HG03097 (cell line): ENCODE results near the gene AUNIP.

Source experiments
- ATAC-seq: cut with Tn5 transposase; IDR thresholded peaks from one replicate; pipeline ENCODE4 v1.9.1; 2021; ENCODE audit not compliant: unreplicated experiment, low FRiP score

Gene AUNIP

DNA sequence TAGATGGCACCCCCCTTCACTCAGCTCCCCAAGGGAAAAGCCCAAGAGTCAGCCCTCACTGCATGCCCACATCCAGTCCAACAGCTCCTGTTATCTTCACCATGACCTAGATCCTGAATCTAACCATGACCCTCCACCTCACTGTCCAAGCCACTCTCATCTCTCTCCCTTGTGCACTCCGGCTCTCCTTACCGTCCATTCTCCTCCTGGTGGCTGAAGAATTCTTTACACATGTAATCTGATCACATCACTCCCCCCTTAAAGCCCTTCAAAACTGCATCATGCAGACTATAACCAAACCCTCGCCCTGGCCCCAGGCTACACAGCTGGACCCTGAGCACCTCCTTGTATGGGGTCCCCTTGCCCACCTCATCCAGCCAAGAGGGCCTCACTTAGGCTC, 30.2 kb upstream of the AUNIP start:
- no peak for ATAC-seq

DNA sequence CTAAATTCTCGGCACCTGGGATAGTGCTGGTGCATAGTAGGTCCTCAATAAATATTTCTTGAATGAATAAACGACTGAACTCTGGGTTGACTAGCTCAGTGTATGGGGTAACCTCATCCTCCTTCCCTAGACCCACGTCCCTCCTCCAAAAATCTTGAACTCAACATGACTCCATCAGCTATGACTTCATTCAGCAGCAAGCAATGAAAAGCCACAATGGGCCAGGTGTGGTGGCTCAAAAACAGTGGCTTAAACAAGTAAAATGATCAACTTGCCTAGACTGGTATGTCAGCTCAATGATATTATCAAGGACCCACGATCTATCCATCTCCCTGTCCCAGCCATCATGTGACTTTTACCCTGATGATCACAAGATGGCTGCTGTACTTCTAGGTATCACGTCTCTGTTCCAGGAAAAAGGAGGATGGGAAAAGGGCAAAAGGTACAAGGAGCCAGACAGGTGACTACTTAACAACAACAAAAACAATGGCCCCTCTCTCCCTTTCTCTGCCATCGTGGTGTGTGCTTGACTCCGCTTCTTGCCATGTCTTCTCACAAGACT, 29.2 kb upstream of the AUNIP start:
- no peak for ATAC-seq

DNA sequence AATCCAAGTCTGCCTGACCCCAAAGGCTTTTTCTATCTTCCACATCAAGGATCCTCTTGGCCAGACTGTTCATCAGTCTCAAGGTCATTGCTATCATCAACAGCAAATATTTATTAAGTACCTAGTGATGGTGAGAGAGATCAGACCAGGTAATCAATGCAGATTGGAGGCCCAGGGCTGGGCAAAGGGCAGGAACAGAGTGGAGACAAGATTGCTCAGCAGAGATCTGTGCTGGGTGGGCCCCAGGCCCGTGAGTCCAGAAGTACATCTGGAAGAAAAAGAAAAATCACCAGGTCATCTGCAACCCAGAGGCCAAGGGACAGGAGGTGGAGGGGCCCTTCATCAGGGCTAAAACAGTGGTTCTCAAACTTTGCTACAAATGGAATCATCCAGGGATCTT, 26.3 kb upstream of the AUNIP start:
- ATAC-seq, result no peak

DNA sequence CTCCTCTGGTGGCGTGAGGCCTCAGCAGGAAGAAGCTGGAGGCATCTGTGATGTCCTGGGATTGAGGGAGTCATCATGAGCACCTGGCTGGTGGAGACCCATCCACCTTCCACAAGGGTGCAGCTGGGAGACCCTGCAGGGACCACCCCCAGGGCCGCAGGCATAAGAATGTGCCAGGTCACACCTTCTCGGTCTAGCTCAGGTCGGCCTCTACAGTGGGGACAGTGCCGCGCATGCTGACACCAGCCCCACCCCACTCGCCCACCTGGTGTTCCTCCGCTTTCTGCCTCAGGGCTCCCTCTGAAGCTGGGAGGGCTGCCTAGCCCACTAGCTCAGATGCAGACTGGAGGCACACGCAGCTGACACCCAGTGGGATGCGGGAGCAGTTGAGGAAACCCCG, 22.0 kb upstream of the AUNIP start:
- no peak for ATAC-seq

DNA sequence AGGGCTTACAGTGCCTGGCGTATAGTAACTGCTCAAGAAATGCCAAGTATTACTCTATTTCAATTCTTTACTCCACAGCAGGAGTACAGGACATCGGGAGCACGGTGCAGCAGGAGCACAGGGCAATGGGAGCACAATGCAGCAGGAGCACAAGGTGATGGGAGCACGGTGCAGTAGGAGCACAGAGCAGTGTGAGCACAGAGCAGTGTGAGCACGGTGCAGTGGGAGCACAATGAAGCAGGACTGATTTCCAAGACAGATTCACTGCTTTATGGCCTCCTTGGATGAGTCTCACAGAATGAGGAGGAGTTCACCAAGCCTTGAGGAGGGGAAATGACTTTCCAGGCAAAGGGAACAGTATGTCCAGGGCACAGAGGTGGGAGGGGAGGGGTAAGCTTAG, 21.3 kb upstream of the AUNIP start:
- ATAC-seq, result no peak

DNA sequence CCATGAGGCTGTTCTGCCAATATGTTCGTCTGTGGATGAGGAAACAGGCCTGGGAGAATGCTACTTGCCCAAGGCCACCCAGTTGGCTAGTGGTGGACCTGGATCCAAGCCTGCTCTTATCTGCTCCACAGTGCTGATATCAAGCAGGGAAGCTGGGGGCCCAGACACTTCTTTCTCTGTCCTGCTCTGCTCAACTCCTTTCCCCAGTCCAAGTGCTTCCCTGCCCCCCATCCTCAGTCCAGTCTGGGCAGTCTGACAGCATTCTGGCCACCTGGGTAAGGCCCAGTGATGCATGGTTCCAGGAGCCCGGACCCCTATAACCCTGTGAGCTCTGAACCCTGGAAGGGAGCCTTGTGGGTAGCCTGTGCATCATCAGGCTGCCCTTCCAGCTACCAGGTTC, 20.4 kb upstream of the AUNIP start:
- no peak for ATAC-seq

DNA sequence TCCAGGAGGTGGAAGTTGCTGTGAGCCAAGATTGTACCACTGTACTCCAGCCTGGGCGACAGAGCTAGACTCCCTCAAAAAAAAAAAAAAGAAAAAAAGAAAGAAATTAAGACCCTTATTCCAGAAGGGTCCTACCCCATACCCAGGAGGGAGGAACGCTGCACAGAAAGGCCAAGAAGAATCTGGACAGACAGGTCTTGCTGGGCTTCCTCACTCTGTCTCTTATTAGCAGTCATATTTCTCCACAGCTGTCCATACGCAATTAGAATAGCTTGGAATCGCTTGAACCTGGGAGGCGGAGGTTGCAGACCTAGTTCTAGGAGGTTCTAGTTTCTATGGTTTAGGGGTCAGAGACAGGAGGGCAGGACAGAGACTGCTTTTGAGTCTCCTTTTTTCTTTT, 19.4 kb upstream of the AUNIP start:
- ATAC-seq, result no peak

DNA sequence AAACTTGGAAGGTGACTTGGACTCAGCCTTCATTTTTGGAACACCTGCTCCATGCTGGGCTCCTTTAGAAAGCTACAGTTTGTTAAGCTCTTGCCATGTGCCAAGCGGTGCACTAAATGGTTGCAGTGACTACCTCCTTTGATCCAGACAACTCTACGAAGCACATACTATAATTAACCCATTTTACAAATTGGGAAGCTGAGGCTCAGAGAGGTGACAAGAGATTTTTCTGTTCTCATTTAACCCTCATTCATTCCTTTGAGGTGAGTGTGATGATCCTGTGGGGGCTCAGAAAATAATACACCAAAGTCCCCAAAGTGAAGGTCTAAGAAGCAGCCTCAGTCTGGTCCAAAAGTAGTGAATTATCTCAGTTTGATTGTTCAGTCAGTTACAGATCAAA, 17.9 kb upstream of the AUNIP start:
- no peak for ATAC-seq

DNA sequence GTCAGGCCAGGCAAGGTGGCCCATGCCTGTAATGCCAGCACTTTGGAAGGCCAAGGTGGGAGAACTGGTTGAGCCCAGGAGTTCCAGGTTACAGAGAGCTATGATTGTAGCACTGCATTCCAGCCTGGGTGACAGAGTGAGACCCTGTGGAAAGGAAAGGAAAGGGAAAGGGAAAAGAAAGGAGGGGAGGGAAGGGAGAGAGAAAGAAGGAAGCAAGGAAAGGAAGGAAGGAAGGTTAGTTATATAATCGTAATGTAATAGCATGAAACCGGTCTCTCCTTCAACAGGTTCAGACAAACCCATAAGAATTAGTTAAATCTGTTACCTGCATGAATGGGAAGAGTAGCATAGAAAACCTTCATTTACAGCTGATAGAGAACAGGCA, 17.4 kb upstream of the AUNIP start:
- no peak for ATAC-seq

DNA sequence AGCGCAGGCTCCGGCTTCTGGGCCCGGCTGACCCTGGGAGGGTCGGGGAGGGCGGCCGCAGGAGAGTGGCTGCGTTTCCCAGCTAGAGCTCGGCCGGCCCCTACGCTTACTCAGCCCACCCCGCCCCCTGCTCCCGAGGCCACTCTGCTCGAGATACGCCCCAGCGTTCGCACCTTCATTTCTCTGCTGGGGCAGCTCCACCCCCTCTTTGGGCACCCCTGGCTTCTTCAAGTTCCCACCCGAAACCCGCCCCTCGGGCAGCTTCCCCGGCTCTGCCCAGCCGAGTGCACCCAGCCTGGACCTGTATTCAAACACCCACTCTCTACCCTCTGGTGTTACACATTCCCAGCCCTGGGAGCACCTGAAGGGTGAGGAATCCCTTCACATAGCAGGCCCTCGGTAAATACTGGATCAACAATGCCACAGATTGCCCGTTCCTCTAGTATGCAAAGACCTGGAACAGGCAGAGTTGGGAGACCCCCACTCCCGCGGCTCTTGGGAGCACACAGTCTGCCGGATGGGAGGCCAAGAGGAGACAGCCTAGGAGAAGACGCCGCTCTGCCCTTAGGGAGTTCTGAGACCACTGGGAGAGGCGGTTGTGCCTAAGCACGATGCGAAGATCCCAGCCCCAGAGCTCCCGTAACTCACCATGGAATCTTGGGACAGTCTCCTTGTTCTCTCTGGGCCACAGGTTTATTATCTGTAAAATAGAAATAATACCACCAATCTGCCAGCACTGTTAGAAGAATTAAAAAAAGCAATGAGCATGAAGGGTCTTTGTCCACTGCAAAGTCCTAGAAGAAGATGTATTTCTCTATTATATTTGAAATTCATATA, 16.8 kb upstream of the AUNIP start:
- ATAC-seq, result no peak

DNA sequence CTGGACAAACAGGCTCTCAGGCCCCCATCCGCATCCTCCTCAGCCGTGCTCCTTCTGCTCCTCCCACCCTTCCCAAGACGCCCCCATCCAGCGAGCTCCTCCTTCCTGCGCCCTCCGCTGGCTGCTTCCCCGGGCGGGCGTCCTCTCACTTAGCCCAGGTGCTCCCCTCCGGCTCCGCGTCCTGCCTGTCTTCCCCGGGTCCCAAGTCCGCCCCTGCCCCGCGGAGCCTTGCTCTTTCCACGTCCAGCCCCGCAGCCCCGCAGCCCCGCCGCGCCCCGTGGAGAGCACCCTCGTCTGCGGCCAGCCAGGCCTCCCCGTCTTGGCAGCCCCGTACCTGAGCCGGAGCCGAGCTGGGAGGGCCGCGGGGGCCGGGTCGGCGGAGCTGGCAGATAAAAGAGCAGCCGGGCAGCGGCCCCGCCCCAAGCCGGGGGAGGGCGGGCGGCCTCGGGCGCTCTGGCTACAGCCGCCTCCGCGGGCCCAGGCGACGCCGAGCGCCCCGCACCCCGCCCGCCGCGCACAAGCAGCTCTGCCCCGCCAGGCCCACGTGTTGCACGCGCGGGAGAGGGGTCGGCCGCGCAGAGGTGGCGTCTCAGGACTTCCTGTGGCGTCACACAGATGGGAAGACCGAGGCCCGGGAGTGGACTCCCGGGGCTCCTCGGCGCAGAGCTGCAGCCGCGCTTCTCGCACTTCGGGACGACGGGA, 16.0 kb upstream of the AUNIP start, which contains the start of gene PAQR7:
TSS of gene PAQR7 (minus strand) at position 555 of the 702 bp plus-strand sequence. CDS start 11,869 bp downstream, outside the sequence.
- no peak for ATAC-seq

DNA sequence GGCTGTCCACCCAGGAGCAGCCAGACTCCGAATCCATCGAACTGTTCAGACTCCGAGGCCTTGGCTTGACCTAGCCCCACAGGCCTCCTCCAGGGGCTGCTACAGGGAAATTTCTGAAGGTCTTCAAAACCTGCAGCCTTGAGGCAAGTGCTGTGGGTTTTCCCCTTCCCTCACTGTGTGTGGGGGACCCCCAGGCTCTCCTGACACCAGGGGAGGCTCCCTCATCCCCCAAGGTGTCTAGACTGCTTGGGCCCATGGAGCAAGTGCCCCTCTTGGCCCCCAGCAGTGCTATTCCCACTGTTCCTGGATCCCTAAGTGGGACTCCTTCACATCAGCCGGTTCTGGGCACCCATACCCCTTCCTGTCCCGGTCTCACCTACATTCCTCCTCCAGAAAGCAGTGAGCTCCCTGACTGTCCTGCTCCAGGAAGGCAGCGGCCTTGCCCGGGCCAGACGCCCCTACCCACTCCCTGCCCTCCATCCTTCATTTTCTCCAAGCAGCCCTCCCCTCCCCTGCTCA, 15.4 kb upstream of the AUNIP start:
- no peak for ATAC-seq

DNA sequence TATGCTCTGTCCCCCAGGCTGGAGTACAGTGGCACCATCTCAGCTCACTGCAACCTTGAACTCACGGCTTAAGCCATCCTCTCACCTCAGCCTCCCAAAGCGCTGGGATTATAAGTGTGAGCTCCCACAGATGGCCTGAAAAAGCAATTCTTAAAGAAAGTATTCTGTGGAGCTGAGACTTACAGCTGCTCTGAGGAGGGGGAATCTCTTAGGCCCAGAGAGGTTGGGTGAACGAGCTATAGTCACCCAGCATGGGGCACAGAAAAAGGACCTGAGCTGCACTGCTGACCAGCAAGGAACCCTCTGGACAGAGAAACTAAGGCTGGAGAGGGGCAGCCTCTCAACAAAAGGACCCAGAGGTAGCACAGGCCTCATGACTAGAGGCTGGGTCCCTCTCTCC, 15.0 kb upstream of the AUNIP start:
- no peak for ATAC-seq

DNA sequence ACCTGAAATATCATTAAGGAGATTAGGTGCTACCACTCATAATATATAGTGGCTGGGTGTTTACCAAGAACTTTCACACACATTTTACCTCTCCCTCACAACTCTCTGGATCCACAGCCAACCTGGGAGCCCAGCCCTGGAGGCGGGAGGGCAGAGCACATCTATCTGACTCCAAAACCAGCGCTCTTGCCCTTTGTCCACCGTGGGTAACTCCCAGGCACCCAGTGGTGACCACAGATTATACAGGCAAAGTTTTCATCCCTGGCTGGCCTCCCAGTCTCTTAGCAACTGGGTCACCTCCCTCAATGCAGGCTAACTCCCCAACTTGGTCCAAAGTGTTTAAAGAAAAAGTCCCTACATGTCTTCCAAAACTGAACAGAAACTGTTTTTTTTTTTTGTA, 13.9 kb upstream of the AUNIP start:
- no peak for ATAC-seq

DNA sequence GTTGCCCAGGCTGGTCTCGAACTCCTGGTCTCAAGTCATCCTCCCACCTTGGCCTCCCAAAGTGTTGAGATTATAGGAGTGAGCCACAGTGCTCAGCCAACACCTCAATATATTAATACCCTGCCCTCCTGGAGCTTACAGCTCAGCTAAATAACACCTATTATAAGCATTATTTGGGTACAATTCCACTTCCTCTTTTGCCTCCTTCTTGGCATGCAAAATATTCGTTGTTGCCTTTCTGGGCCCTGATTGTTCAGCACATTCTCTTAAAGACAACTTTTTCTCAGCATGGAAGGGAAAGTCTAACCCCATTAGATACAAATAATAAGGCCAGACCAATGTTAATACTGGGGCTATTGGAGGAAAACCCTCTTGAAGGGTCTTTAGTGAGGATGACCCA, 13.5 kb upstream of the AUNIP start:
- no peak for ATAC-seq

DNA sequence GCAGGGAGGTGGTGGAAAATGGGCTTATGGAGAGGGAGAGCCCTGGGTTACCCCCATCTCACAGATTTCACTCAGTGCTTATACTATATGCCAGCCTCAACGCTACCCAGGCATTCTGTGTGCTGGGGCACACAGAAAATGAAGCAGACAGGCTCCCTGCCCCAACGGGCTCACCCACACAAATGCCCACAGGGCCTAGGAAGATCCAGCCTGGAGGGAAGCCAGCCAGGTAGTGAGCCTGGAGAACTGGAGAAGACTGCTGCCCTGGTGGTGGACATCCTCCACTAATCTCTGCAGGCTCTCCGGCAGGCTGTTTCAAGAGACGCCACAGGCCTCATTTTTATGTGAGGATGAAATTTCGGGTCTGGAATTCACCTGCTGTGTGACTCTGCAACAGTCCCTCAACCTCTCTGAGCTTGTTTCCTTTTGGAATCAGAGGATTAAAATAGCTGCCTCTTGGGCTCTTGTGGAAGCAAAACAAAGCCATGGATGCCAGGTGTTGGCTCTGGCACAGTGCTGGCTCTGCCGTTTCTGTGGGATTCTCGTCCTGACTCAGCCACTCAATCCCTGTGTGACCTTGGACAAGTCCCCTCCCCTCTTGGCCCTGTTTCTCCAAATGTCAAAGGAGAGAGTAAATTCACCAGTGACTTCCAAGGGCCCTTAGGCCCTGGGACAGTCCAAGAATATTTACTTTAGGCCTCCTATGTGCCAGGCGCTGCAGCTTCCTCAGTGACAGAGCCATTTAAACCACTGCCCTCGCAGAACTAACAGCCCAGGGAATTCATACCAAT, 12.6 kb upstream of the AUNIP start:
- no peak for ATAC-seq

DNA sequence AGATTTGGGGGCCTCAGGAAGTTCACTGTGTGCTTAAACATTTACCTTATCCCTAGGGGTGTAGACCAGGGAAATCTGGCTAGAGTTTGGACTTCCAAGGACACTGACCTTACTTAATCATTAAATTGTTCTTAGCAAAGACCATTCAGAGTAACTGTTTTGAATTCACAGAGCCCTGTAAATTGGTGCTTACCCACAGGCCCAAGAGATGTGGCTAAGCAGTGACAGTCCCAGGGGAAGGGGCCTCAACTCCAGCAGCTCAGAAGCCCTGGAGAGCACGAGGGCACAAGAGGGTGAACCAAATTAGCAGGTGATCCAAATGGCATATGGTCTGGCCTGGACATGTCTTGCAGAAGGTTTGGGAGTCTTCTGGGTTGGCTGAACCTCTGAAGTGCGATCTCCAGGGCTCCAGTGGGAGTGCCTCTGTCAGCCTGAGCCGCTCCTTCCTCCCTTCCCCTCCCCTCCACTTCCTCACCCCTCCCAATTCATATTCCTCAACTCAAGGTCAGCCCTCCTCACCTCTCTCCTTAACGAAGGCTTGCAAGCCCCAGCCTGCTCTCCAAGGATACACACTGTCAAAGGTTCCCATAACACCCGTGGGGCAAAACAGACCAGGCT, 11.9 kb upstream of the AUNIP start:
- no peak for ATAC-seq

DNA sequence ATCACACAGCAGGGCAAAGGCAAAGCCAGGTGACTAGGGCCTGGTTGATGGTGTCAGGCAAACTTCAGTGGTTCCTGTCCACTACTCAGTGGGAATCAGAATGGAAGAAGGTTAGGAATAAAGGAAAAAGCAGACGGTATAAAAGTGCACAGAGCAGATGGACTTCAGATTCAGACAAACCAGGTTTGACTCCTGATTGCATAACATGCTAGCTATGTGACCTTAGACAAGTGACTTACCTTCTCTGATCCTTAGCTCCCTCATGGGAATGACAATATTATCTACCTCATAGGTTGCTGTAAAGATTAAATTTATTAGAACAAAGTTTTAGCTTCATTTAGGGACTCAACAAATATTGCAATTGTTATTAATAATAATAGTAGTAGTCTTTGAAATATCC, 11.4 kb upstream of the AUNIP start:
- no peak for ATAC-seq

DNA sequence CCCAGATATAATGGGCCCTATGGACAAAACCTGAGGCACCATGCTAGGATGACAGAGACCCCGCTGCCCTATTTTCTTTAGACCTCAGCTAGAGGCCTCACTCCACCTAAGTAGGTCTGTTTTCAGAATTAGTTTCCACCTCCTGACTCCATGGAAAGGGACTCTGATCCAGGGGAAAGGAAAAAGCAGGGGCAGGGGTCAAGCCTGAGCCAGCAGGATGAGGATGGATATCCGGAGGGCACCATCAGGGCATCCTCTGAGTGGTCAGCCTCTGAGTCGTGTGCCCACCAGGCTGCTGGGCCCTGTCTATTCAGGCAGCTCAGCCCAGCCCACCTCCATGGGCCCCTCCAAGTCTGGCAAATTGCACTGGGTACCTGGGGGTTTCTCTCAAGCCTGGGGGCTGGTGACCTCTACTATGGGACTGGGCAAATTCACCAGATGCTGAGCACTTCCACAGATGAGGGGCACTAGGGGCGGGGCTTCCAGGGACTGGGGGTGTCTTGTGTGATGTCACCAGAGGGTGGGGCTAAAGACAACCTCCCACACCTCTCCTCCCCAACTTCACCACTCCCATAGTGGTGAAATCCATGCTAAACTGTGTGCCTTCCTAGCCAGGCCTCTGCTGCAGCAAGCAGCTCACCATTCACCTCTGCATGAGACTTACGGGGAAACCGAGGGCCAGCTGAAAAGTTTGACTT, 10.8 kb upstream of the AUNIP start:
- no peak for ATAC-seq
